Upper lobe of left lung (tissue), 6 donors: ENCODE results near the gene CTTNBP2. TPM values are rescaled to one million over a fixed set of nuclear protein-coding genes. Genes with fewer than 3 reads are reported as not detected.

Experiments
- ATAC-seq, 2 donors: fragments of 200-7000 bp; cut with Tn5 transposase; one replicate each; pipeline ENCODE4 v1.9.1; 2022; ENCODE audit warnings: mild to moderate bottlenecking in 2 of 2, moderate library complexity in 2 of 2; ENCODE audit not compliant: low FRiP score in 2 of 2
- DNase-seq, 2 donors: peaks; one replicate each; pipeline ENCODE4 v3.0.0-alpha.2; 2019 to 2020
- H3K27ac ChIP-seq, 4 donors: fragments of 200-600 bp; sonication (generic); one replicate each; pipeline ENCODE4 v1.5.1; 2016 to 2019
- H3K27me3 ChIP-seq, 4 donors: fragments of 200-600 bp; sonication (generic); one replicate each; pipeline ENCODE4 v1.5.1; 2017 to 2019
- H3K36me3 ChIP-seq, 4 donors: fragments of 200-600 bp; sonication (generic); one replicate each; pipeline ENCODE4 v1.5.1; 2016 to 2019
- H3K4me1 ChIP-seq, 4 donors: fragments of 200-600 bp; sonication (generic); one replicate each; pipeline ENCODE4 v1.5.1; 2018 to 2019
- H3K4me3 ChIP-seq, 4 donors: fragments of 200-600 bp; sonication (generic); one replicate each; pipeline ENCODE4 v1.5.1; 2017 to 2019; ENCODE audit warnings: mild to moderate bottlenecking in 2 of 4, moderate library complexity in 1 of 4
- H3K9me3 ChIP-seq, 4 donors: fragments of 200-600 bp; sonication (generic); one replicate each; pipeline ENCODE4 v1.5.1; 2018 to 2019
- CTCF ChIP-seq, 6 experiments: fragments of 450-650 bp in 4 of 6; fragments of 200-600 bp in 2 of 6; sonication (generic) in 2 of 6; IDR thresholded peaks; one replicate each; pipeline ENCODE4 v1.5.1; 2016 to 2019; ENCODE audit warnings: antibody characterized with exemption in 6 of 6
- EP300 ChIP-seq, 4 donors: sonication (generic); formaldehyde crosslinking; IDR thresholded peaks; one replicate each; pipeline ENCODE4 v1.5.1; 2017; ENCODE audit warnings: antibody characterized with exemption in 4 of 4, control low read depth in 2 of 4
- POLR2A ChIP-seq, 4 donors: fragments of 450-650 bp; IDR thresholded peaks; one replicate each; pipeline ENCODE4 v1.5.1; 2016 to 2017; ENCODE audit warnings: antibody characterized with exemption in 4 of 4, mild to moderate bottlenecking in 2 of 4
- POLR2AphosphoS5 ChIP-seq, 2 donors: sonication (generic); formaldehyde crosslinking; IDR thresholded peaks; one replicate each; pipeline ENCODE4 v1.5.1; 2017; ENCODE audit warnings: antibody characterized with exemption in 2 of 2
- WGBS, 2 donors: methylation state at CpG; one replicate each; pipeline ENCODE4 v1.1.5; 2017 to 2018; 5-methylcytosine and 5-hydroxymethylcytosine counted together
- total RNA-seq, 6 donors: library from RNA; depleted of rRNA in 4 of 6; stranded (reverse); fragments of >200 nt in 4 of 6; gene quantifications; one replicate each; pipeline versions ENCODE4 v1.1.0 to v1.2.1, GENCODE V29; 2016 to 2021
- donor health status: DM: no; HTN: no; CAD: no; lungs with moderate emphysema.
- donor health status: DM: no; HTN: yes; CAD: no; lungs with severe emphysema.

The CTTNBP2 gene
- total RNA-seq, 6 donors from 2014 or later = 3.3 to 7.0 (median 5.1) TPM

- WGBS, 2 donors = 100% methylated on average over 1 to 2 of the region's 2 CpGs
- DNase-seq (no peak), ATAC-seq (no peak)
- TF ChIP-seq CTCF (IDR thresholded peaks at IDR 0.05) = no peak
- TF ChIP-seq POLR2A (IDR thresholded peaks at IDR 0.05) = no peak
- TF ChIP-seq EP300 (IDR thresholded peaks at IDR 0.05) = no peak
- Histone ChIP-seq H3K4me3 (no peak overlapping the region), H3K36me3 (no peaks in the 10 kb centered on the region), H3K9me3 (no peaks in the 10 kb centered on the region), H3K27ac (no peak overlapping the region), H3K4me1 (no peaks in the 10 kb centered on the region), H3K27me3 (no peaks in the 10 kb centered on the region)
These were observed 9.4 kb upstream of the CTTNBP2 start for GRCh38 chr7:117882594-117882993.

- no peak overlapping the region for H3K4me3 ChIP-seq
- no peak for ATAC-seq
- H3K27ac ChIP-seq = no peak overlapping the region
- no peaks in the 10 kb centered on the region for H3K9me3 ChIP-seq
- no peak for TF ChIP-seq POLR2A (IDR thresholded peaks at IDR 0.05)
- no peak for TF ChIP-seq CTCF (IDR thresholded peaks at IDR 0.05)
- TF ChIP-seq EP300 (IDR thresholded peaks at IDR 0.05) = no peak
- no peak for TF ChIP-seq POLR2AphosphoS5 (IDR thresholded peaks at IDR 0.05)
- peaks cover 3 to 17% (median 11%) of the 10 kb centered on the region in 4 donors for H3K4me1 ChIP-seq
- 89 to 90% methylated on average over 1 of the region's 1 CpG for WGBS, 2 donors
- DNase-seq = no peak
- peaks cover 0 to 20% (median 7%) of the 10 kb centered on the region in 4 donors for H3K27me3 ChIP-seq
- H3K36me3 ChIP-seq = no peaks in the 10 kb centered on the region
These were observed 3.5 kb upstream of the CTTNBP2 start for GRCh38 chr7:117876761-117877160.

DNA sequence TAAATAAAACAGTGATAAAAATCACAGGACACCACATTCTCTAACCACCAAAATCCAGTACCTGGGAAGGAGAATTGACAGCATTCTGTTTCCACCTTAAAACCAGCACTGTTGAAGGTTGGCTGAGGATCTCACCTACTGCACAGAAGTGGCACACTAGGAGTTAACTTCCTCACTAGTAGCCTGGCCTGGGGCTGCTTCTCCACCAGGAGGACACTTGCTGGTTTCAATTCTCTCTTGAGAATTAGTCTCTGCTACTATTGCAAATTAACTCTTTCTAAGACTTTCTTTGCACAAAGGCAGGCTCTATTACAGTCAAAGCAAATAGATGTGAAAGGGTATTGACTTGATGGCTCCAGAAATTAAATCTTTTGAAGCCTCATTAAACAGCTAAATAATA is 2.3 kb upstream of the CTTNBP2 start:
- Histone ChIP-seq H3K9me3 (no peaks in the 10 kb centered on the region), H3K27ac (no peak overlapping the region), H3K27me3 (peaks cover 0 to 20% (median 9%) of the 10 kb centered on the region in 4 donors), H3K36me3 (no peaks in the 10 kb centered on the region), H3K4me1 (peaks cover 3 to 17% (median 11%) of the 10 kb centered on the region in 4 donors), H3K4me3 (no peak overlapping the region)
- ATAC-seq = no peak
- DNase-seq = no peak
- TF ChIP-seq EP300 (IDR thresholded peaks at IDR 0.05) (no peak), CTCF (IDR thresholded peaks at IDR 0.05) (no peak), POLR2AphosphoS5 (IDR thresholded peaks at IDR 0.05) (no peak), POLR2A (IDR thresholded peaks at IDR 0.05) (no peak)

DNA sequence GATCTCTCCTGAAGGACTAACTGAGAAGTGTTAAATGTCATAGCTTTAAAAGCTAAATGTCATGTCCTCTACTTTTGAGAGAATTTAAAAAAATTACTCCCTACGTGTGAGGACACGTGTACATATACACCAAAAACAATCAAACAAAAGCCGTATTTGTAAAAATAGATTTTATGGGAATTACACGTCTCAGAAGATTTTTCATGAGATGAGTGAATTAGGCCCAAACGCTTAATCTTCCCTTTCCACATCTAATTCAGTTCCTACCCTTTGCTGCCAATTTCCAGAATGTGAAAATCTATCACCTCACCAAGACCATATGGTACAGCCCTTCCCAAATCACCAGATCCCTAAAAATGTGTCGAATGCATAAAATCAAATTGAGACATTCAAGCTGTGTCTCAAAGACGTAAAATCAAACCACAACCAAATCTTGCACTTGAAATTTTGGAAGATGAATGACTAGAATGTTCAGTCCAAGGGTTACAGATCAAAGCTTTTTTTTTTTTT is 1.0 kb upstream of the CTTNBP2 start:
- H3K27me3 ChIP-seq = peaks cover 0 to 20% (median 9%) of the 10 kb centered on the region in 4 donors
- TF ChIP-seq POLR2A (IDR thresholded peaks at IDR 0.05) (no peak), CTCF (IDR thresholded peaks at IDR 0.05) (no peak), EP300 (IDR thresholded peaks at IDR 0.05) (no peak), POLR2AphosphoS5 (IDR thresholded peaks at IDR 0.05) (no peak)
- H3K4me1 ChIP-seq = peaks cover 3 to 17% (median 11%) of the 10 kb centered on the region in 4 donors
- no peaks in the 10 kb centered on the region for H3K9me3 ChIP-seq
- no peak for DNase-seq
- no peak overlapping the region for H3K27ac ChIP-seq
- no peak for ATAC-seq
- 71 to 72% methylated on average over 7 of the region's 7 CpGs for WGBS, 2 donors
- H3K4me3 ChIP-seq = no peak overlapping the region
- no peaks in the 10 kb centered on the region for H3K36me3 ChIP-seq
